AG08396 (cell line): ENCODE data around the gene DHRS7B.
A peak's percentile ranks its signal among the peaks of the same experiment; 100 is the strongest.
"Not testable (repeated sequence)": the region's sequence is repeated elsewhere in the genome, so short reads cannot be mapped to it uniquely, and the experiment has no call there.

Experiments
- DNase-seq: peaks from one replicate; pipeline ENCODE4 v3.0.0; 2012; ENCODE audit warnings: low spot score, mixed read lengths

Gene DHRS7B

DNA sequence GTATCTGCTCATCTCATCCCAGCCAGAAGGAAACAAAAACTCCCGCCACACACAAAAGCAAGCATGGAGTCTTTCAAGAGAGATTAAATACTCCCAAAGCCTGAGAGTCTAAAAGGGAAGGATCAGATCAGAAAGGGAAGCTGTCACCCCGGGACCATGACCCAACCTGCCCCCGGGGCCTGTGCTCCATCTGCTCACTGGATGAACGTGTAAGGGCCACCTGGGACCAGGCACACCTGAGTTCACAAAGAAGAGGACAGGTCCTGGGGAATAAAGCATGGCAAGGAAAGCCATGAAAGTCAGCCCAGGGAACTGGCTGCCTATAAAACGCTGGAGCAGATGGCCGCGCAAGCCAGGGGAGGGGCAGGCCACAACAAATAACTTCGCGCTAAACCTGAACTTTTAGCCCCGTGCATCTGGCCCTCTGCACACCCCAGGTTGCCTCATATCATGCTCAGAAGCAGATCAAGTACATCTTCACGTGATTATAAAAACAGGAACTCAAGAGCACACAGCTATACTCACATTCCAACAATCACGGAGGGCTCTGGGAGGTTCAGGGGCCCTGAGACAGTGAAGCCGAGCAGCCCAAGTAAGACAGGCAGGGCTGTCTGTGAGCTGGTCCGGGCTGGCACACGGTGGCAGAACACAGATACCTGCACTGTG is 83.8 kb downstream of the DHRS7B start:
- no peak for DNase-seq

DNA sequence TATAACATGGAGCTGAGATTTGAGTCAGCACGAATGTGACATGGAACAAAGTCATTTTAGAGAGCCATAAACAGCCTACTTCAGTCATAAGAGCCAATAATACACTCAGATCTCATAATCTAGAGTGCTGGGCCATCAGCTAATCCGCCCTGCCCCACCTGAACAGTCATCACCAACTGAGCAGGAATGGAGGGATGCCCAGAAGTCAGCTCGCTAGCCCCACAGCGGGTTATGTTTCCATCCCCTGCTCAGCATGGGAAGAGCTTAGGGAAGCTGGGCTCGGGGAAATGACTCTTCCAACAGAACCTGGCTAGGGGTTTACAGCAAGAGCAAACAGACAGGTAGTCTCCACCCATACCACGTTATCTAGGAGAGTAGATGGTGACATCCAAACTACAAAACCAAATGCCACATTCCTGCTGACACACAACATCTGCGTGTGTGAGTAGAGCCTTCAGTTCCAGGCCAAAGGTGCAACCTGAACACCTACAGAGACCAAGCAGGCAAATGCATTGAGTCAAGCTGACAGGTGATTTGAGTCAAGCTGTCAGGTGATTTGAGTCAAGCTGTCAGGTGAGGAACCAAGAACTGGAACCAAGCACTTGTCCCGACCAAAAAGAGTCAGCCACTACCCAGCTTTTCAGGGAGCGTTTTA is 85.2 kb downstream of the DHRS7B start:
- DNase-seq: no peak

- DNase-seq: no peak
Observed at GRCh38 chr17:21212826-21213637, 86.3 kb downstream of the DHRS7B start.

DNA sequence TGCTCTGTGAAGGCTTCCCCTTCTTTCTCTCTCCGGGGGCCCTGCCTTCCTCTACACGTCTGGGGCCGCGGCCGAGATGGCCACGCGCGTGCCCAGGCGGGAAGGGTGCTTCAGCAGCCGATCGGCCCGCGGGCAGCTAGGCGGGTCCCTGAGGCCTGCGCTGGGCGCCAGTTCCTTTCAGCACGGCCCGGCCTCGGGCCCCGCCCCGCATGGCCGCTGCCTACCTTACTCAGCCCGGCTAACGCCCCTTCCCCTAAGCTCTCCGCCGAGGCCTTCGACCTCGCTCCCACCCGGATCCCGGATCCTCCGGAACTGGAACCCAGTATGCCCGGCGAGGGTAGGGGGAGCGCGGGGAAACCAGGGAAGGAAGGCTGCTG is 86.9 kb downstream of the DHRS7B start:
- DNase-seq: peak; percentile 64

DNA sequence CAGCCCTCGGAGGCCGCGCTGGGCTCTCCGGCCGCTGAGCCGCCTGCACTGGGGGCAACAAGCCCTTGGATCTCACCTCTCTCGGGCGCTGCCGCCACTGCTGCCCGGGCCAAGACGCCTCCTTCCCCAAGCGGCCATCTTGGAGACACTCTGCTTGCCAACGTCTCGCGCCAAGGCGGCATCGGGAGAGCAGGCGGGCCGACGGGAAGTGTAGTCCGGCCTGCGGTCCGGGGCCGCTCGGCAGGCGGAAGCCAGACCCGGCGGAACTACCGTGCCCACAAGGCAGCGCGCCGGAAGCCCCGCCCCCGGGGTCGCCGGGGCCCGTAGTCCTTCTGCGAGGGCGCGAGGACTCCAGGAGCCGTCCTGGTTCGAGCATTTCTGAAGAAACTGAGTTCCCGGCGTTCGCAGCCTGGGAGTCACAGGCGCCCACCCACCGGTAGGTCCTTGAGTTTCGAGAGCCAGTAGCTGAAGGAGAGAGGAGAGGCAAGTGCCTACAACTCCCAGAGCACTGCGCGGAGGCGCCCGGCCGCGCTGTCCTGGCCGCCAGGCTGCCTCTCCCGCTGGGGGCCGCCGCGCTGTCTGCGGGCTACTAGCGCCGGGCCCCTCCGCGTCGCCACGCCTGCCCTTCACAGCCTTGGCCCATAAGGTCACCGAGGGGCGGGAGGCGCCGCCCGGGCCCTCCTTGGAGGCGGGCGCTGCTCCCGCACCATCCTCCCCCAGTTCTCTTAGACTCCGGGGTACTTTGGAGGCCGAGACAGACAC is 87.4 kb downstream of the DHRS7B start, which contains the start of gene TMEM11:
Gene TMEM11 (minus strand): TSS at position 147 of the 762 bp plus-strand sequence. CDS start 9 bp downstream, at position 138.
- peak; percentile 99 for DNase-seq

DNA sequence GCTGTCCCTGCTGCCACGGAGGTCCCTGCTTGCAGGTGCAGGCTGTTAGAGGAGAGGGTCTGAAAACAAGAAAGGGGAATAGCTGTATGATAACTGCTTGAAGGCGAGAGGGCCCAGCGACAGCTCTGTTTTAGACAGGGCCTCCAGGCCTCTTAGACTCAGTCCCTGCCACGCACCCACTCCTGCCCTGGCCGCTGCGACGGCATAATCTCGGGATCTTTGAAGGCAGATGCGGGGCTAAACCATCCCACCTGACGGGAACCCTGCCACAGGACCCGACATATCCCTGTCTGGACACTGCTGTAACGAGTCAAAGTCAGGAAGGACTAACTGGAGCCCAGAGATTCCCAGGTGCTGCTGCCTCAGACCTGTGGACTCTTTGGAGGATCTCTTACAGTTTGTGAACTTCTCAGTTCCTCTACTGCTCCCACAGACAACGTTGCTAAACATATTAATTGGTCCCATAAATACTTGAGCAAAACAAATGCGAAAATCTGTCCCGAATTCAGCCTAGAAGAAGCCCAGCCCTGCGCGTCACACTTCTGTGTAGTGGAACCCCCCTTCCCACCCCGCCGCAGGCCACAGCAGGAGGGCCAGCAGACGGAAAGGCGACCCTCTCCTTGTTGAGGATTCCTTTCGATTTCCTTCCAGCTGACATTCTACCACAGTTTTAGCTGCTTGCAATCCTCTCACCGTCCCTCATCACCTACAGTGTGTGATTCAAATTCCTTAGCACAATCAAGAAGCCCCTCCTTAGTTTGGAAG is 88.2 kb downstream of the DHRS7B start:
- DNase-seq: peak; percentile 42

- no peak for DNase-seq
Observed at GRCh38 chr17:21215935-21216334, 89.2 kb downstream of the DHRS7B start.

DNA sequence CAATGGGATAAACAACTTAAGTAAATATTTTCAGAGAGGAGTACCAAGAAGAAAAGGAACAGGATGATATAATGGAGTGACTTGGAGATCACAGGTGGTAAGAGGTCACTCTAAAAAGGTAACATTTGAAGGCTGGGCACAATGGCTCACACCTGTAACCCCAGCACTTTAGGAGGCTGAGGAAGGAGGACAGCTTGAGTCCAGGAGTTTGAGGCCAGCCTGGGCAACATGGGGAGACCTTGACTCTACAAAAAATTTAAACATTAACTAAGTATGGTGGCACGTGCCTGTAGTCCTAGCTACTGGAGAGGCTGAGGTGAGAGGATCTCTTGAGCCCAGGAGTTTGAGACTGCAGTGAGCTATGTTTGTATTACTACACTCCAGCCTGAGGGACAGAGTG is 90.6 kb downstream of the DHRS7B start:
- DNase-seq: no peak

- no peak for DNase-seq
Observed at GRCh38 chr17:21218101-21218500, 91.3 kb downstream of the DHRS7B start.

DNA sequence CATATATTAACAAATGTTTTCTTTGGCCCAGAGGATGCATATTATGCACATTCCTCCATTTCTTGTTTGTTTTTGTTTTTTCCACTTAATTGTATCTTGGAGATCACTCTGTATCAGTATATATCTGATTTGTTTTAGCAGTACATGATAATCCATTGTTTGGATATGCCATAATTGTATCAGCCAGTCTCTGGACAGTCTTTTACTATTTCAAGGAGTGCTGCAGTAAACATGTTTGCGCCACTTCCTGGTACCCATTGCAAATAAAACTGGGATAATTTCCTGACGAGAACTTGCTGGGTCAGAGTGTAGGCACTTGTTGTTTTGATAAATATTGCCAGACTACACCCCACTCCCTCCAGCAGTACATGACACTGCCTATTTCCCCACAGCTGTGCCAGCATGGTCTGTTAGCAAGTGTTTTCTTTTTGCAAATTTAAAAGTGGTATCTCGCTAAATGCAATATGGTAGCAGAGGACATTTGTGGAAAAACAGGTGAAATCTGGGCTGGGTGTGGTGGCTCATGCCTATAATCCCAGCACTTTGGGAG is 92.1 kb downstream of the DHRS7B start:
- DNase-seq: no peak

DNA sequence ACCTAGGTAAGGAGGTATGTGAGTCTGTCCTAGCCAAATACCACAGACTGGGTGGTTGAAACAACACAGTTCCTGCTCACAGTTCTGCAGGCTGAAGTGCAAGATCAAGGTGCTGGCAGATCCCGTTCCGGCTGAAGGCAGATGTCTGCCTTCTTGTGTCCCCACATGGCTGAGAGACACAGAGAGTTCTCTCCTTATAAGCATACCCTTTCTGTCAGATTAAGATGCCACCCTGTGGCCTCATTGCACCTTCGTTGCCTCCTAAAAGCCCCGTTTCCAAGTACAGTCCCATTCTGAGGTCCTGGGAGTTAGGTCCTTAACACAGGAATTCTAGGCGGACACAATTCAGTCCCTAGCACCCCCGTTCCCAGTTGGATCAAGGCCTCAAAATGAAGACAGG is 96.3 kb downstream of the DHRS7B start:
- no peak for DNase-seq

- DNase-seq: not testable (repeated sequence)
Observed at GRCh38 chr17:21227277-21227676, 100.5 kb downstream of the DHRS7B start.

DNA sequence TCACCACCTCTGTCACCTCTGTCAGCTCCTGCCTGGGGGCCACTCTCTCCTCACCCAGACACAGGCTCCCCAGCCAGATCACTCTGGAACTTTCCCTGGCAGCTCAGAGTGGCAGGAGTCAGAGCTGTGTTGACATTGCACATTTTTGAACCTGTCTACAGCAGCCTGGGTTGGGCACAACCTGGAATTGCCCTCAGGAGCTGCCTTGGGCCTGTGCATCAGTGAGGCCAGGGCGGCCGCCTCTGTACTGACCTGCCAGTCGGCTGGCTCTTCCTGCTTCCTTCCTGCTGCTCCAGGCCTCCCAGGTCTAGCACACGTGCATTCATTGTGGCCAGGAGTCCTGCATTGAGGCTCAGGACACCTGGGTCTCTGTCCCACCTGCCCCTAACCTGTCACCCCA is 101.3 kb downstream of the DHRS7B start:
- no peak for DNase-seq

GRCh38 chr17:21228845-21229244 is 102.1 kb downstream of the DHRS7B start:
- no peak for DNase-seq

DNA sequence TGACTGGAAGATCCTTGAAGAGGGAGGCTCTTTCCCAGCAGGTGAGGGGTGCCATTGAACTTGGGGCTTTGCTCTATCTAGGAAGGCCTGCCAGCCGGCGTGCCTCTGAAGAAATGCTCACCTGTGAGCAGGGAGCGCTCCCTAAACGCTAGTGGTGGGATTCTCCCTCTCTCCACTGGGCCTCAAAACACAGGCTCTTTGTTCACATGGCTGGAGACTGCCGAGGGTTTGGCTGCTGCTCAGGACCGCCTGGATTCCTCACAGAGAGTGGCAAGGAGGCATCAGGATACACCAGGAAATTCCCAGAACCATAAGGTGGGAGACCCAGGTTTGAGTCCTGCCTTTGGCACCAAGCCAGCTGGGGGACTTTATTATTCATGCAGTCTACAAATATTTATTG is 104.8 kb downstream of the DHRS7B start:
- no peak for DNase-seq

- no peak for DNase-seq
Observed at GRCh38 chr17:21232033-21232749, 105.4 kb downstream of the DHRS7B start.

DNA sequence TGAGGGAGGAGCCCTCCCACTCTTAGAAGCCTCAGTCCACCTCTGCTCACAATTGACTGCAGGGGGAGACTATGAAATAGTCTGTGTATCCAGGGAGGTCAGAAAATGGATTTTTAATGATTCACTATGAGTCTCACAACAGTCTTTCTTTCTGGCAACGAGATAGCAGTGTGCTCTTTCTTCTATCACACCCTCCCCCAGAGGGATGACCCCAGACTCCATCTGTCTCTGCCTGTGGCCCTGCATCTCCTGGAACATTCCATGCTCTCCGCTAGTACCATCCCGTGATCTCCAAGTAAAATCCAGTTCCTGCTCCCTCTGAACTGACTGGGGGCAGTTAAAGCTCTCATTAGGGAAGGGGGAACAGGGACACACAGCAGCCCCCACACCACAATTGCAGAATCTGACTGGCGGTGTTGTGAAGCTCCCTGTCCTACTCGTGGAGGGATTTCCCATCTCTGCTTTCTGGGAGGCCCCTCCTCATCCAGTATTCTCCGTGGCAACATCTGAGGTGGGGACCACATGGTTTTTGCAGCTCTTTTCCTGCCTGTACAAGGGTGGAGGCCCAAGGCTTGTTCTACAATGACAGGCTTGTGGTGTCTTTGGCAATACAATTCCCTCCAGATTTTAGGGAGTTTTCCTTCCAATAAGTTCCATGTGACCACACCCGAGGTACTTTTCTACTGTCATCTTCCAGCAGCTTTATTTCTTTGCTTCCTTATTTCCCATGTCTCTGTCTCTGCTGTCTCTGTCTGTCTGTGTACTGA is 107.0 kb downstream of the DHRS7B start:
- DNase-seq: no peak

DNA sequence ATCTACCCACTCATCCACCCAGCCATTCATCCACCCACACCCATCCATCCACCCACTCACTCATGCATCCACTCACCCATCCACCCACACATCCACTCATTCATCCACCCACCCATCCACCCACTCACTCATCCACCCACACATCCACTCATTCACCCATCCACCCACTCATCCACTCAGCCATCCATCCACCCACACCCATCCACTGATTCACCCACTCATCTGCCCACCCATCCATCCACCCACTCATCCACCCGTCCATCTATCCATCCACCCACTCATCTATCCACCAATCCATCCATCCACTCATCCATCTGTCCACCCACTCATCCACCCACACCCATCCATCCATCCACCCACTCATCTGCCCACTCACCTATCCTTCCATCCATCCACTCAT is 109.2 kb downstream of the DHRS7B start:
- DNase-seq: no peak

DNA sequence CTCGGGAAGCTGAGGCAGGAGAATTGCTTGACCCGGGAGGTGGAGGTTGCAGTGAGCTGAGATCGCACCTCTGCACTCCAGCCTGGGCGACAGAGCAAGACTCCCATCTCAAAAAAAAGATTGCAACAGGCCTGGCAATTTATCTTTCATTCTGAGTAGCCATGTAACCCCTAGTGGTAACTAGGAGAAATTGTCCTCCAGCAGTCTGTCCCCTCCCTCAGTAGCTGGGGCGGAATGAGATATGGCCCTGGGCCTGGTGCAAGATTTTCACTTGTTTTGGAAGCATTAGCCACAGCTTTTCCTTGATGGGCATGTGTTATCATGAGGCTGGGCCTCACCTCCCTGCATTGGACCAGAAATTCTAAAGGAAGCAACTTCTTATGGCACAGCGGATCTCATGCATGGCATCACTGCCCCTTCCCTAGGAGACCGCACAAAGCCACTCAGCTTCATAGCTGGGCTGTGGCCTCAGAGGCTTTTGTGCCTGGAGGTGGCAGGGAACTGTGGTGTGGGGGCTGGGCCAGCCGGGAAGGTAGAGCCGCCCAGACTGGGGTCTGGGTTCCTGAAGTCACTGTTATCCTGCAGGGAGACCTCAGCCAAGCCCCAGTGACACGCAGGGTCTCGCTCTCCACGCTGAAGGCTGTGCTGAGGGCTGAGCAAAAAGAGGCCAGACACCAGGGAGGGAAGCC is 113.1 kb downstream of the DHRS7B start:
- DNase-seq: peak; percentile 67
